ENCODE measurements around the gene IP6K3.

DNA sequence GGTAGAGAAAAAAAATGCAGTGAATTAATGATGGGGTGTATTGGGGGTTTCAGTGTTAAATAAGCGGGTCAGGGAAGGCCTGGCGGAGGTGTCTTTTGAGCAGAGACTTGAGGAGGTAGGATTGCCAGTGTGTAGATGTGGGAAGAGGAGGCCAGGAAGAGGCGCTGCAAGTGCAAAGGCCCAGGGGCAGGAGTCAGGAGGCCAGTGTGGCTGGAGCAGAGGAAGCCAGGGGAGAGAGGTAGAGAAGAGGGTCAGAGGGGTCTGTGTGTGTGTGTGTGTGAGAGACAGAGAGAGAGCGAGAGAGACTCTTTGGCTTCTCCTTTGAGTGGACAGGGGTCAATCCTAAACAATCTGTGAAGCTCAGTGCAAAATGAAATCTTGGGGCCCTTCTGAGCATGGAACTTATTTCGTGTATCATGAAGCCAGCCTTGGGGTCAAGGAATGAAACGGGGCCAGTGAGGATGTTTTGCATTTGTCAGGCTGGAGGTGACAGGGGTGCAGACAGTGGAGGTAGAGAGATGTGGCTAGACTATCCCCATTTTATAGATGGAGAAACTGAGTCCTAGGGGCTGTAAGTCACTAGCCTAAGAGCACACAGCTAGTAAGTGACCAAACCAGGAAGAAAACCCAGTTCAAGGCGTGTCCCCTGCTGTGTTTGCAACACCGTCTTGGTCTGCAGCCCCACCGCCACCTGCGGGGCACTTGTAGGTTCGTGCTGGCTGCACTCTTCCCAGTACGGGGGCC lies 9.7 kb upstream of the IP6K3 start:
- no peak for TF ChIP-seq POLR2AphosphoS5 (IDR thresholded peaks at IDR 0.05; ENCODE audit: low read depth)
- TF ChIP-seq, protein P1, sequence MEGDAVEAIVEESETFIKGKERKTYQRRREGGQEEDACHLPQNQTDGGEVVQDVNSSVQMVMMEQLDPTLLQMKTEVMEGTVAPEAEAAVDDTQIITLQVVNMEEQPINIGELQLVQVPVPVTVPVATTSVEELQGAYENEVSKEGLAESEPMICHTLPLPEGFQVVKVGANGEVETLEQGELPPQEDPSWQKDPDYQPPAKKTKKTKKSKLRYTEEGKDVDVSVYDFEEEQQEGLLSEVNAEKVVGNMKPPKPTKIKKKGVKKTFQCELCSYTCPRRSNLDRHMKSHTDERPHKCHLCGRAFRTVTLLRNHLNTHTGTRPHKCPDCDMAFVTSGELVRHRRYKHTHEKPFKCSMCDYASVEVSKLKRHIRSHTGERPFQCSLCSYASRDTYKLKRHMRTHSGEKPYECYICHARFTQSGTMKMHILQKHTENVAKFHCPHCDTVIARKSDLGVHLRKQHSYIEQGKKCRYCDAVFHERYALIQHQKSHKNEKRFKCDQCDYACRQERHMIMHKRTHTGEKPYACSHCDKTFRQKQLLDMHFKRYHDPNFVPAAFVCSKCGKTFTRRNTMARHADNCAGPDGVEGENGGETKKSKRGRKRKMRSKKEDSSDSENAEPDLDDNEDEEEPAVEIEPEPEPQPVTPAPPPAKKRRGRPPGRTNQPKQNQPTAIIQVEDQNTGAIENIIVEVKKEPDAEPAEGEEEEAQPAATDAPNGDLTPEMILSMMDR (IDR thresholded peaks at IDR 0.05; ENCODE audit: insufficient read depth, low read length) = no peak
- TF ChIP-seq, protein P2, sequence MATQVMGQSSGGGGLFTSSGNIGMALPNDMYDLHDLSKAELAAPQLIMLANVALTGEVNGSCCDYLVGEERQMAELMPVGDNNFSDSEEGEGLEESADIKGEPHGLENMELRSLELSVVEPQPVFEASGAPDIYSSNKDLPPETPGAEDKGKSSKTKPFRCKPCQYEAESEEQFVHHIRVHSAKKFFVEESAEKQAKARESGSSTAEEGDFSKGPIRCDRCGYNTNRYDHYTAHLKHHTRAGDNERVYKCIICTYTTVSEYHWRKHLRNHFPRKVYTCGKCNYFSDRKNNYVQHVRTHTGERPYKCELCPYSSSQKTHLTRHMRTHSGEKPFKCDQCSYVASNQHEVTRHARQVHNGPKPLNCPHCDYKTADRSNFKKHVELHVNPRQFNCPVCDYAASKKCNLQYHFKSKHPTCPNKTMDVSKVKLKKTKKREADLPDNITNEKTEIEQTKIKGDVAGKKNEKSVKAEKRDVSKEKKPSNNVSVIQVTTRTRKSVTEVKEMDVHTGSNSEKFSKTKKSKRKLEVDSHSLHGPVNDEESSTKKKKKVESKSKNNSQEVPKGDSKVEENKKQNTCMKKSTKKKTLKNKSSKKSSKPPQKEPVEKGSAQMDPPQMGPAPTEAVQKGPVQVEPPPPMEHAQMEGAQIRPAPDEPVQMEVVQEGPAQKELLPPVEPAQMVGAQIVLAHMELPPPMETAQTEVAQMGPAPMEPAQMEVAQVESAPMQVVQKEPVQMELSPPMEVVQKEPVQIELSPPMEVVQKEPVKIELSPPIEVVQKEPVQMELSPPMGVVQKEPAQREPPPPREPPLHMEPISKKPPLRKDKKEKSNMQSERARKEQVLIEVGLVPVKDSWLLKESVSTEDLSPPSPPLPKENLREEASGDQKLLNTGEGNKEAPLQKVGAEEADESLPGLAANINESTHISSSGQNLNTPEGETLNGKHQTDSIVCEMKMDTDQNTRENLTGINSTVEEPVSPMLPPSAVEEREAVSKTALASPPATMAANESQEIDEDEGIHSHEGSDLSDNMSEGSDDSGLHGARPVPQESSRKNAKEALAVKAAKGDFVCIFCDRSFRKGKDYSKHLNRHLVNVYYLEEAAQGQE (IDR thresholded peaks at IDR 0.05; ENCODE audit: insufficient replicate concordance, low read depth) = no peak
- TF ChIP-seq SPI1 (IDR thresholded peaks at IDR 0.05; ENCODE audit: borderline replicate concordance, low read depth) = no peak

All from HL-60 (cell line).